Stimulated activated CD8-positive, alpha-beta memory T cell treated with anti-CD3 and anti-CD28 coated beads, Interleukin-2, amount 100 ng/mL, for 48 hours (primary cell): ENCODE measurements around the gene C16orf78.

Source experiments
- DNase-seq, 2 donors: peaks; one replicate each; pipeline ENCODE4 v3.0.0-alpha.2; 2020; ENCODE audit warnings: low read depth in 2 of 2

The C16orf78 gene

GRCh38 chr16:49373504-49373903 lies at the start of gene C16orf78:
TSS of gene C16orf78 (plus strand) at chr16:49373804. CDS start at chr16:49373940, 136 bp downstream.
- DNase-seq = no peak

GRCh38 chr16:49324703-49325102 lies 48.9 kb upstream of the C16orf78 start:
- DNase-seq = no peak

- no peak for DNase-seq
Measured at GRCh38 chr16:49327466-49327865, 46.1 kb upstream of the C16orf78 start.

GRCh38 chr16:49328325-49328724 lies 45.3 kb upstream of the C16orf78 start:
- DNase-seq = no peak

- no peak for DNase-seq
Measured at GRCh38 chr16:49330562-49331201, 42.9 kb upstream of the C16orf78 start.

- no peak for DNase-seq
Measured at GRCh38 chr16:49332589-49333258, 40.9 kb upstream of the C16orf78 start.

GRCh38 chr16:49333259-49333597 lies 40.4 kb upstream of the C16orf78 start:
- DNase-seq = no peak

GRCh38 chr16:49335828-49336227 lies 37.8 kb upstream of the C16orf78 start:
- DNase-seq = no peak

GRCh38 chr16:49336581-49336980 lies 37.0 kb upstream of the C16orf78 start:
- DNase-seq = no peak

GRCh38 chr16:49337814-49338350 lies 35.7 kb upstream of the C16orf78 start:
- DNase-seq = no peak

- DNase-seq = no peak
Measured at GRCh38 chr16:49338611-49339265, 34.9 kb upstream of the C16orf78 start.

GRCh38 chr16:49340466-49340865 lies 33.1 kb upstream of the C16orf78 start:
- no peak for DNase-seq

- no peak for DNase-seq
Measured at GRCh38 chr16:49341706-49342105, 31.9 kb upstream of the C16orf78 start.

- no peak for DNase-seq
Measured at GRCh38 chr16:49342336-49343265, 31.0 kb upstream of the C16orf78 start.

- DNase-seq = no peak
Measured at GRCh38 chr16:49343291-49343690, 30.3 kb upstream of the C16orf78 start.

GRCh38 chr16:49344401-49344800 lies 29.2 kb upstream of the C16orf78 start:
- DNase-seq = no peak

GRCh38 chr16:49345829-49346228 lies 27.8 kb upstream of the C16orf78 start:
- DNase-seq = no peak

- DNase-seq = no peak
Measured at GRCh38 chr16:49346459-49346858, 27.1 kb upstream of the C16orf78 start.

GRCh38 chr16:49347476-49347875 lies 26.1 kb upstream of the C16orf78 start:
- DNase-seq = no peak

- DNase-seq = no peak
Measured at GRCh38 chr16:49348408-49349176, 25.0 kb upstream of the C16orf78 start.
